Kidney glomerular epithelial cell (primary cell): ENCODE data around the gene MRTFB.
A peak's percentile ranks its signal among the peaks of the same experiment; 100 is the strongest.

Experiments used
- DNase-seq: peaks from one replicate; lab custom pipeline; 2025; lab: John Stamatoyannopoulos, UW

Gene MRTFB

DNA sequence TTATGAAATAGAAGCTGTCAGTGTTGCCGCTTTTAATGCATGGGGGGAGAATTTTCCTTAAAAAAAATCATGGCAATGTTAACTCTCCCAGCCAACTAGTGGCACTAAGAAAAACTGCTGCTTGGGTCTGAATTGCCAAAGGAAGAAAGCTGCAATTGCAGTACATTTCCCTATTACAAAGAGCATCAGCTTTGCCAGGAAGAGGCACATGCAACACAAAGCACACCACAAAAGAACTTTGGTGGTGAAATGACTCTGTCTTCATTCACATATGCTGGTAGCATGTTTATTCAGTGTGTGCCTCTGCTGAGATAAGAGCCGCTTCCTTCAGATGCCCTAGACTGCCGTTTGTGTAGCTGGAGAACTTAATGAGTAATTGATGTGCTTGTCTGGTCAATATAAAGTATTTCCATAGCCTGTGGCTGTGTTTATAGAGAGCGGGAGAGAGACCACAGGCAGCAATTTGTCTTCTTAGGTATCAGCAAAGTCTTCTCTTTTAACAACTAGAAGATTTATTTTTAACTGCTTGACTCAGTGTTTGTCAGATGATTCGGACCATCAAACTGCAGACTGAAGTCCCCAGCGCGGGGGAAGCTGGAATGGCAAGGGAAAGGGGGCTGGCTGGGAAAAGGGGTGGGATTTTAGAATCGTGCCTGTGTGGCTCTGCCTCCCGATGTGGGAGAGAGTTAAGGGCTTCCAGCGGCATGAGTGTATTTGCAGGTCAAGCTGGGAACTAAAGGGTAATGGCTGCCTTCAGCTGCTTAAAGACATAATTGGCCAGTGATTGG is 115.1 kb downstream of the MRTFB start:
- DNase-seq, result peak; percentile 83

DNA sequence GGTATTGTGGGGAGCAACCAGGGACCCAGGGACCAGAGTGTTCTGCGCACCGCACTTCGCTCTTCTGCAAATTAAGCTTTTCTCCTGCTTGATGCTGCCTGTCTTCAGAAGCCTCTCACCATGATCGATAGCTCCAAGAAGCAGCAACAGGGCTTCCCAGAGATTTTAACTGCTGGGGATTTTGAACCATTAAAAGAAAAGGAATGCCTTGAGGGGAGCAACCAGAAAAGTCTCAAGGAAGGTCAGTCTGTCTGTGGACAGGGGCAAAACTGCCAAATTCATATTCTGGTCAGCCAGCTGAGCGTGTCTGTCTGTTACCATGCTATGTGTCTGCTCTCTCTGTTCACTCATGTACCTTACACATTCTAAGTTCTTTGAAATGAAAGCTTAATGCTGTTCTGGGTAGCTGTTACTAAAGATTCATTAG is 115.7 kb downstream of the MRTFB start:
- DNase-seq, result no peak

DNA sequence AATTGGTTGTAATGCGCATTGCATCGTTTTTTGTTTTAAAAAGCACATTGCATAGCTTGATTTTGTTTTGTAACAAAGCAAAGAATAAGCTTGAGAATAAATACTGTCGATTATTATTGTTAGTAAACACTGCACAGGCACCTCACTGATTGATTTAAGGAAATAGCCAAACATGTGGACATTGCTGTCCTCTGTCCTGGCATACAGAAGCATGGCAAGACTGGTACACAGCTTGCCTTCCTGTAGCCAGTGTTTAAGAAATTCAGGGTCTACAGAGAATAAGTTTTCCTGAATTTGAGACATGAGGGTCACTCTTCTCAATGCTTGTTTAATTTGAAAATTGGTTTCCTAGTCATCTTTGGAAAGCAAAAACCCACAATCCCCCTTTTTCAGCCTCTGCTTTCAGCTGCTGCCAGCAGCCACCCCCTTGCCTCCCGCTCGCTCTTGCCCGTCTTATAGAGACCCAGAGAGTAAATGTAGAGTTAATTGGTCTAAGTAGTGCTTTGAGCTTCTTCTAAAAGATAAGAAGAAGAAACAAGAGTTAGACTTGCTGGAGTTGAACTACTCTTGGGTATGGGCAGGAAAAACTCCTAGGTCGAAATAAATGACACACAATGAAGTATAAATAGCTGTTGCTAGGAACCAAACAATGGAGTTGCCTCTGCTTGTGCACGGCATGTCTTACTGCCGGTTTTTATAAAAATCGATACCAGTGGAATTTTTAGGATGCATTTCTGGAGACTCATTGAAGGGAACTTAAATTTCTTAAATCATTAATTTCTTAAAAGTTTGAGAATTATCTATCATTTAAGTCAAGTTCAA is 116.6 kb downstream of the MRTFB start:
- no peak for DNase-seq

GRCh38 chr16:14193316-14193871 is 122.3 kb downstream of the MRTFB start:
- DNase-seq, result no peak

DNA sequence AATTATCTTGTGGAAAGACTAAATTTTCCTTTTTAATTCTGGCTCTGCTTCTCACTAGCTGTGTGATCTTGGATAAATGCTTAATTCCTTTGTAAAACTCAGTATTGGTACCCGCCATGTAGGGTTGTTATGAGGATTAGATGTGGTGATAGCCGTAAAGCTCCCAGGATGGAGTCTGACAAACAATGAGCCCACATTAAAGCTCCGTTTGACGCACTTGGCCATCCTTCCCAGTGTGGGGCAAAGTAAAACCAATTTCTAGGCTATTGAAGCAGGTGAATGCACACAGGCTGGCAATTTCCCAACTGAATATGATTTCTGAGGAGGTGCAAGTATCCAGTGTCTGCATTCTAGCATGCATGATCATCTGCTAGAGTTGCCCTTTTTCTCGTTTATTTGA is 123.6 kb downstream of the MRTFB start:
- DNase-seq, result no peak

GRCh38 chr16:14196011-14196410 is 124.9 kb downstream of the MRTFB start:
- DNase-seq, result peak; percentile 2

DNA sequence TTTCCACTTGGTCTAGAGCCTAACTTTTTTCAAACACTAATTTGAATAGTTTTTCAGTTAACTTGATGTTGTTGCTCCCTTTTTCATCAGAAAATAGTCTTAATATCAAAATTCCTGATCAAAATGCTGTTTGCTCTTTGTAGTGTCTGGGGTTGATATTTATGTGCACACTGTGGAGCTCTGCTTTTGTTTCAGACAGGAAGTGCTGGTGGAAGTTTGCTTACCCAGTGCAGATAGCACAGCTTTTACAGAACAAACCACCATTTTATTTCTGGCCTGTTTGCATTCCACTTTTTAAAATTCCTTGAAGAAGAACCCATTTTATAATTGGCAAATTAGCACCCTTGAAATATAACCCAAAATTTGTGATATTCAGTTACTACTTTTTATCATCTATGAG is 125.4 kb downstream of the MRTFB start:
- no peak for DNase-seq

DNA sequence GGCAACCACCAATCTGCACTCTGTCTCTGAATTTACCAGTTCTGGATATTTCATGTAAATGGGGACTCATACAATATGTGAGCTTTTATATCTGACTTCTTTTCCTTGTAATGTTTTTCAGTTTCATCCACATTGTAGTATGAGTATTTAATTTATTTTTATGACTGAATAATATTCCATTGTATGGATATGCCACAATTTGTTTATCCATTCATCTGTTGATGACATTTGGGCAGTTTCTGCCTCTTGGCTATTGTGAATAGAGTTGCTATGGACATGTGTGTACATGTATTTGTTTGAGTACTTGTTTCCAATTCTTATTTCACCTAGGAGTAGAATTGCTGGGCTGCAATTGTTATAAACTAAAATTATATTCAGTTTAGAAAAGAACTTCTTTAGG is 126.9 kb downstream of the MRTFB start:
- no peak for DNase-seq

- no peak for DNase-seq
Observed at GRCh38 chr16:14198572-14198971, 127.5 kb downstream of the MRTFB start.

DNA sequence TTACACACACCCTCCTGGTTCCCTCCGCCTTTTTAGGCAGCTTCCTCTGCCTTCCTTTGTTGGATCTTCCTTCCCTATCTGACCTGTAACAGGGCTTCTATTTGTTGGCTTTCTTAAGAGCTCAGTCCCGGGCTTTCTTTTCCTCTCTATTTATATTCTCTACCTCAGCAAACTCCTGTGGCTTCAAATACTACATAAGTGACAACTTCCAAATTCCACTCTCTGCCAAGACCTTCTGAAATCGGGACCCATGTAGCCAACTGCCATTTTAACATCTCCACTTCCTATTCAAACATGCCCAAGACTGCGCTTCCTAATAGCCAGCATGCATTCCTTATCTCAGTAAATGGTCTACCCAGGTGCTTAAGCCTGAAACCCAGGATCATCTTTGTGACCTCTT is 128.1 kb downstream of the MRTFB start:
- DNase-seq, result no peak

- peak; percentile 6 for DNase-seq
Observed at GRCh38 chr16:14199624-14200023, 128.5 kb downstream of the MRTFB start.

DNA sequence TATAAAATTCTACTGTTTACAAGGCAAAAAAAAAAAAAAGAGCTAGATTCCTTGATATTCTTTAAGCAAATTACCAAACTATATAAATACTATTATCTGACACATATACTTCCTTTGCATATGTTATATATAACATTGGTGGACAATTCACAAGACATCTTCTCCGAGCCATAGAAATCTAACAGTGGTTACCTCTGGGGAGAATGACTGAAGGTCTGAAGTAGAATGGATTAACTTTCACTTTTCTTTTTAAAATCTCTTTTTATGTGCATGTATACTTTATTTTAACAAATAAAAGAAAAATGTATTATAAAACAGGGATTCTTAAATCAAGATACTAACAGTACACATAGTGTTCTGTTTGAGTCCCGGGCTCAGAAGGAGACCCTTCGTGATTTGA is 131.0 kb downstream of the MRTFB start:
- no peak for DNase-seq

- DNase-seq, result peak; percentile 8
Observed at GRCh38 chr16:14202697-14203096, 131.6 kb downstream of the MRTFB start.

GRCh38 chr16:14203166-14203565 is 132.0 kb downstream of the MRTFB start:
- no peak for DNase-seq

DNA sequence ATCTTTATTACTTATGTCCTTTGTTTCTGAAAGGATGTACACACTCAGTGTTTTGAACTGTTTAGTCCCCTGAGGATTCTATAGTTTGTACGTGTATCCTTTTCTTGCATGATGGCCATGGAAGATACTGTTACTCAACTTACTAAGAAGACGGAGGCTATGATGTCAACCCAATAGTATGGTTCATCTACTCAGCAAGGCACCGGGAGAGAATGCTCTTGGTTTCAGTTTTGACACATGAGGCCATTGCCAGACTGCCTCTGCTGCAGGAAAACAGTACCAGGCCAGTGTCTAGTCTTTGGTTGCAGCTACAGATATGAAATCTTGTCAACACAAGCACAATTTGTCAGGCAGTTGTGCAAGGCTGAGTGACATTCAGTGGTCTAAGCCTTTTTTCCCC is 134.5 kb downstream of the MRTFB start:
- no peak for DNase-seq

GRCh38 chr16:14211856-14212543 is 140.9 kb downstream of the MRTFB start:
- no peak for DNase-seq

GRCh38 chr16:14215941-14216340 is 144.8 kb downstream of the MRTFB start:
- no peak for DNase-seq

DNA sequence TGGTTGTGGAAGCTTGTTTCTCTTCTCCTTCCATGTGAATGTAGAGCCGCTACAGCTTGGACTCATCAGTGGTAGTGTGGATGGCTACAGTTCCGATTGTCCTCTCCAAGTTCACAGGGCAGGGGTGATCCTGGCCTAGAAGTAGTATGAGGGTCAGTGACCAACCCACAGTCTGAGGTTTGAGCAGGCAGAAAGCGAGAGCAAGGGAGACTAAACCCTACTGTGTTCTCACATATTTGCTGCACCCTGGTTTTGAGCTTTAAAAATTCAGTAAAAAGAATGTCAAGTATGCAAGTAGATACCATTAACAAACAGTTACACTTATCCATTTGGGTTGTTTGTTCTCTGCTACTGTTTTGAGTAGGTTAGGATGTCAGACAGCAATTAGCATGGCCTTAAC is 148.9 kb downstream of the MRTFB start:
- DNase-seq, result no peak

GRCh38 chr16:14223632-14224031 is 152.5 kb downstream of the MRTFB start:
- DNase-seq, result no peak

- no peak for DNase-seq
Observed at GRCh38 chr16:14225457-14225856, 154.3 kb downstream of the MRTFB start.

DNA sequence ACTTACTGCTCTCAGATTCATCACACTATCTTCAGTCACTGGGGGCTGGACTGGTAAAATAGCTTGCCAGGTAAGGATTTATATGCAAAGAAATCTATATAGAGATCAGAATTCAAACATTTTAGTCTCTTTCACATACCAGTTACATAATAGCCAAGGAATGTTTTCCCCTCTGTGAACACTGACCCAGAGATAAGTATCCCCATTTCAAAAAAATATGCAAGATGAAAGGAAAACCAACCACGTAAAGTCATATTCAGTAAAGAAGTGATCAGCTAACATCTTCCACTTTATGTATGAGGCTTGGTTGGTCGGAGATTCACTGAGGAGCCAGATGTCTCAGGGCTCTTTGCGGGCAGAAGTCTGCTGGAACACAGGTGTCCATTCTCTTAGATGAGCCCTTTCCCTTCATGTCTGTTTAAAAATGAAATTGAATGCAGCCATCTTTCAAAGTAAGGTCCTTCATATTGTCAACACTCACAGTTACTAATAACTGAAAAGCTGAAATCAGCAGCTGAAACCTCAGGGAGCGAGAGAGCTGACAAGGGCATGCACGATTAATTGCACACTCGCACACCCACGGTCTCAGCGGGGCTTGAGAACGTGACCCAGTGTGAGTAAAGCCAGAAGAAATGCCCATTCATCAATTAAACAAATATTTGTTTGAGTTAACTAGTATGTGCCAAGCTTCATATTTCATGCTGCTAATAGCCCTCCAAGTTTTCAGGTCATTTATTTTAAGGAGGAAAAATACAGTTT is 161.2 kb downstream of the MRTFB start:
- DNase-seq, result peak; percentile 31

- DNase-seq, result no peak
Observed at GRCh38 chr16:14236401-14236800, 165.3 kb downstream of the MRTFB start.
